GM12864 (cell line): ENCODE measurements around the gene CSDE1.

ENCODE experiments used
- DNase-seq: peaks from one replicate; pipeline ENCODE4 v3.0.0-alpha.2; 2011; ENCODE audit warnings: low read depth
- H3K4me3 ChIP-seq: 2 replicates; pipeline ENCODE4 v1.5.1; 2011; ENCODE audit warnings: mild to moderate bottlenecking, low read depth, low read length, control low read depth
- CTCF ChIP-seq: IDR thresholded peaks from 2 replicates; pipeline ENCODE4 v1.5.1; 2011; ENCODE audit warnings: low read depth, mild to moderate bottlenecking, moderate library complexity, low read length, control low read depth, inconsistent platforms; ENCODE audit errors: missing control alignments

Gene CSDE1

GRCh38 chr1:114729782-114730181 lies 28.0 kb downstream of the CSDE1 start:
- no peak for TF ChIP-seq CTCF
- H3K4me3 ChIP-seq, result no peak overlapping the region
- no peak for DNase-seq

GRCh38 chr1:114728553-114728952 lies 29.2 kb downstream of the CSDE1 start:
- H3K4me3 ChIP-seq, result no peak overlapping the region
- TF ChIP-seq CTCF, result no peak
- DNase-seq, result no peak

GRCh38 chr1:114725230-114725629 lies 32.6 kb downstream of the CSDE1 start:
- no peak for DNase-seq
- TF ChIP-seq CTCF, result no peak

GRCh38 chr1:114723915-114724314 lies 33.9 kb downstream of the CSDE1 start:
- TF ChIP-seq CTCF, result no peak
- DNase-seq, result no peak
- no peak overlapping the region for H3K4me3 ChIP-seq

More at GRCh38 chr1:114725230-114725629, 32.6 kb downstream of the CSDE1 start:
- no peak overlapping the region for H3K4me3 ChIP-seq

GRCh38 chr1:114723457-114723856 lies 34.3 kb downstream of the CSDE1 start:
- no peak for DNase-seq
- no peak for TF ChIP-seq CTCF
- no peak overlapping the region for H3K4me3 ChIP-seq

GRCh38 chr1:114720492-114720891 lies 37.3 kb downstream of the CSDE1 start:
- TF ChIP-seq CTCF, result no peak
- no peak overlapping the region for H3K4me3 ChIP-seq
- no peak for DNase-seq

- DNase-seq, result no peak
- TF ChIP-seq CTCF, result no peak
- H3K4me3 ChIP-seq, result no peak overlapping the region
Observed at GRCh38 chr1:114719424-114719787, 38.4 kb downstream of the CSDE1 start.
